Right ventricle myocardium superior (tissue), 1 donor: Measurements from ENCODE around the gene TAF11L3. TPM values are rescaled to one million over a fixed set of nuclear protein-coding genes. Genes with fewer than 3 reads are reported as not detected.
"Not testable (repeated sequence)": the region's sequence is repeated elsewhere in the genome, so short reads cannot be mapped to it uniquely, and the experiment has no call there.

Experiments
- ATAC-seq: fragments of 200-7000 bp; cut with Tn5 transposase; one replicate; pipeline ENCODE4 v1.9.1; 2020; ENCODE audit warnings: mild to moderate bottlenecking; ENCODE audit not compliant: poor library complexity
- DNase-seq: peaks from one replicate; pipeline ENCODE4 v3.0.0-alpha.2; 2020
- intact Hi-C: fragments of 100-400 bp; cut with DNase I; formaldehyde crosslinking; loops from one replicate; pipeline ENCODE4 v1.11.2; 2022
- long read RNA-seq: library from polyadenylated mRNA; unstranded; transcript quantifications from one replicate; pipeline ENCODE4 v2.0.0, GENCODE V29; 2021
- total RNA-seq: library from RNA; stranded (reverse); fragmentation: NEBNext Ultra II Directional; extraction: Animal tissue kit (Norgen Biotek cat#: 25700); gene quantifications from one replicate; pipeline ENCODE4 v1.2.1, GENCODE V29; 2021
- donor health status: DM: no; HTN: yes; CAD: no; lungs with severe emphysema.

Gene TAF11L3
- not detected for total RNA-seq
- long read RNA-seq, result 0 reads

DNA sequence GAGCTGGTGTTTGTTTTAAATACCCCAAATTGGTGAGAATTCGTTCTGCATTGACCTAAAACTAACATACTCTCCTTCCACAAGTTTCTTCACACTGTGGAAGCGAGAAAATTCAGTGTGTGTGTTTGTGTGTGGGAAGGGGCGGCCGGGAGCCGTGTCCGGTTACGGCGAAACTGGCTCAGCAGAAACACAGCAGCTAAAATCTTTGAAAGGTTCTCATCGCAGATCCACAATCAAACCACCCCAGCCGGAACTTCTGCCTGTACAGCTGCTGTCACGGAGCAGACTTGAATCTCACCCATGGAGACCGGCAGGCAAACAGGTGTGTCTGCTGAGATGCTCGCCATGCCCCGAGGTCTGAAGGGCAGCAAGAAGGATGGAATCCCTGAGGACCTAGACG is at the start of gene TAF11L3:
TAF11L3 (plus strand) TSS at position 301 of the 400 bp plus-strand sequence.
- DNase-seq, intact Hi-C loops, ATAC-seq: not testable (repeated sequence)

DNA sequence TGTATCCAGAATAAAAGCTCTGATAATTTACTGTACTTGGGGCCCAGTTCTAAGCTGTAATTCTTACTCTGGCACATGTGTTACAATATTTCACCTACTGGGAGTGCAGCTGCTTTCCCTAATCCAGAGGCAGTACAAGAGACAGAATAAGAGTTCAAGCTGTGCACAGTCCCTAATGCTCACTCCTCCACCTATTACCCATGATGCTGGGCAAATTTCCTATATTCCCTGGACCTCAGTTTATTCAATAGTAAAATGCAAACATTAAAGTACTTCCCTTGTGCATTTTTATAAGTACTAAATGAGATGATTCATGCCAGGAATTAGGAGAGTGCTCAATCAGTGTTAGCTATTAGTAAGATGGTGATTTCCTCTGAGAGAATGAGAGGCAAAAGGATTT is 48.1 kb upstream of the TAF11L3 start:
- intact Hi-C loops, result no loop called here
- no peak for ATAC-seq
- no peak for DNase-seq

DNA sequence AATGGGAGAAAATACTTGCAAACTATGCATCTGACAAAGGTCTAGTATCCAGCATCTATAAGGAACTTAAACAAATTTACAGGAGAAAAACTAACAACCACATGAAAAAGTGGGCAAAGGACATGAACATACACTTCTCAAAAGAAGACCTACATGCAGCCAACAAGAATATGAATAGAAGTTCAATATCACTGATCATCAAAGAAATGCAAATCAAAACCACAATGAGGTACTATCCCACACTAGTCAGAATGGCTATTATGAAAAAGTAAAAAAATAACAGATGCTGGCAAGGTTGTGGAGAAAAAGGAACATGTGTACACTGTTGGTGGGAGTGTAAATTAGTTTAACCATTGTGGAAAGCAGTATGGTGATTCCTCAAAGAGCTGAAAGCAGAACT is 43.1 kb upstream of the TAF11L3 start:
- ATAC-seq, intact Hi-C loops, DNase-seq: not testable (repeated sequence)

DNA sequence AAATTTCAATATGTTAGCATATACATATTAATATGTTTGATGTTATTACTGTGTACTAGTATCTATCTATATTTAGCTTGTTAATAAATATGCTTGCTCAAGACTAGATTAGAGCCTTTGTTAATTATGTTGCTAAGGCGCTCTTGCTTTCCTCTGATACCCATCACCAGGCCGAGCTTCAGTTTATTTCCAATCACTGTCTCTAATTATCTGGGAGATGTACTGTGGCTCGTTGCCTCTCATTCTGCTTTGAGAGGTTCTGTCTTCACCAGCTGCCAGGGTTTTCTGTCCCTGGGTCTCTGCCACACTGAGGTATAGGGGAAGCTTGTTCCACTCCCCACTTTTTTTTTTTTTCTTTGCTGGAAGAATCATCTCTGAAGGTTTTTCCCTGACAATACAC is 41.1 kb upstream of the TAF11L3 start:
- intact Hi-C loops, result no loop called here
- no peak for DNase-seq
- ATAC-seq, result no peak

DNA sequence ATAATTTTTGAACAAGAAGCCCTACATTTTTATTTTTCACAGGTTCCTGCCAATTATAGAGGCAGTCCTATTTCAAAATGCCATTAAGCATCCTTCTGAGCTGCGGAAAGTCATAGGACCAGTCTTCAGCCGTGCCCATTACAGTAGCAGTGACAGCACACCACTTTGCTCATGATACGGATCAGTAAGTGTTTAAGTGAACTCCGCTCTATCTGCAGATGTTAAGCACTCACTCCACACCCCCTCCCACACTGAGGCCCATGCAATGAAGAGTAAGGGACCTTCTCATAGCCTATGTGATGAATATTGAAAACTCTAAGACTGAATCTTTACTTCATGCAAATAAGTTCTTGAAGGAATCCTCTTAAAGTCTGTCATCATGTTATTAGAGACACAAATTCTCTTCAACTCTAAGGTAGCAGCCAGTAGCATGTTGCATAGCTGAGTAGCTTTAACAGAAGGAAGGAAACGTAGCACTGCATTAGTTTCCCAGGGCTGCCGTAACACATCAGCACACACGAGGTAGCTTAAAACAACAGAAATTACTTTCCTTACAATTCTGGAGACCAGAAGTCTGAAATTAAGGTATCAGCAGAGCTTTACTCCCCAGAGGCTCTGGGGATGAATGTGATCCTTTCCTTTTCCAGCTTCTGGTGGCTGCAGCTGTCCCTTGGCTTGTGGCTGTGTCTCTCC is 40.4 kb upstream of the TAF11L3 start:
- no peak for DNase-seq
- intact Hi-C loops, result no loop called here

DNA sequence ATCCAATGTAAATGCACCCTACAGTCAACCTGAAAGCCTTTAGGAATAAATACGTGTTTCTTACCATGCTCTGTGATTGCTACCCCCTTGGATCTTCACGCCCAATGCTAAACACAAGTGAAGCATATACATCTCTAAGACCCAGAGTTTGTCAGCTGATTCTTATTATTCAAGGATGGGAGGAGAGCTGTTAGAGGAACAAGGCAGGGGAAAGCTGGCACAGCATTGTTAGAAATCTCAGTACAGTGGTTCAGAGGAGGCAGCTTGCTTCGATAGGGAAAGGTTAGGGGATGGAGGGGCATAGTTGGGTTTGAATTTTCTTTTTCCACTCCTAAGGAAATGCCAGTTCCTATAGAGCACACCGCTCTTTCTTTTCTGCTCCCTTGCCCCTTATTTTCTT is 36.8 kb upstream of the TAF11L3 start:
- no peak for ATAC-seq

More for the DNA sequence above, 40.4 kb upstream of the TAF11L3 start:
- no peak for ATAC-seq

DNA sequence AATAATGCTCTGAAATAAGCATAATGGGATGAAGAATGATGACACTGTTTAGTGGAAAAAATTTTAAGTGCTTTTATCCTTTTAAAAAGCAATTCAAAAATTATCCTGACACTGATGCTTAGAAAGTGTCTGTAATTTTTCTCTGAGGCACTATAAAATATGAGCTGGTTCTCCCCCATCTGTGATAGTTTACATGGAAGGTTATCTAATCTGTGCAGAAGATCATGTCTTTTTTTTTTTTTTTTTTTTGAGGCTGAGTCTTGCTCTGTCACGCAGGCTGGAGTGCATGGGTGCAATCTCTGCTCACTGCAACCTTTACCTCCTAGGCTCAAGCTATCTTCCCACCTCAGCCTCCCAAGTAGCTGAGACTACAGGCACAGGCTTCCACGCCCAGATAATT is 35.4 kb upstream of the TAF11L3 start:
- DNase-seq (no peak), ATAC-seq (no peak)
- intact Hi-C loops, result no loop called here

More for the DNA sequence above, 36.8 kb upstream of the TAF11L3 start:
- intact Hi-C loops, result no loop called here
- DNase-seq, result no peak

DNA sequence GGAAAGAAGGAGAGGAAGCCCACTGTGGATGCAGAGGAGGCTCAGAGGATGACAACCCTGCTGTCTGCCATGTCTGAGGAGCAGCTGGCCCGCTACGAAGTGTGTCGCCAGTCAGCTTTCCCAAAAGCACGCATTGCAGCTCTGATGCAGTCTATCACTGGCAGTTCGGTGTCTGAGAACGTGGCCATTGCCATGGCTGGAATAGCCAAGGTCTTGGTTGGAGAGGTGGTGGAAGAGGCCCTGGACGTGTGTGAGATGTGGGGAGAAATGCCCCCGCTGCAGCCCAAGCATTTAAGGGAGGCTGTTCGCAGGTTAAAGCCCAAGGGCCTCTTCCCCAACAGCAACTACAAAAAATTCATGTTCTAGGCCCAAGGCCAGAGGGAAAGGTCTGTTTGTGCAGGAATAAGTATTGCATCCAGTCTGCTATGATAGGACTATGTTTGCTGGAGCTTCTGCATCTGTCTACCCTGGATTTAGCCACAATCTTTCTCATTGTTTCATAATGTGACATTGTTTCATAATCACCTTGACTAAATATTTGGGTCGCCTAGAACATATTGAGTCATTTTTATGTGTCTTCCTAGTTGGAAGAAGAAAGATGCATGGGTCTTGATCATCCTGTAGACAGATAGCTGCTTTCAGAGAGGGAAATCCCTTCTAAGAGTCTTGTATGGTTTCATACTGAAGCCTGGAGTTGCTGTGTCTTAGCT is 31.5 kb upstream of the TAF11L3 start:
- intact Hi-C loops, result not testable (repeated sequence)

DNA sequence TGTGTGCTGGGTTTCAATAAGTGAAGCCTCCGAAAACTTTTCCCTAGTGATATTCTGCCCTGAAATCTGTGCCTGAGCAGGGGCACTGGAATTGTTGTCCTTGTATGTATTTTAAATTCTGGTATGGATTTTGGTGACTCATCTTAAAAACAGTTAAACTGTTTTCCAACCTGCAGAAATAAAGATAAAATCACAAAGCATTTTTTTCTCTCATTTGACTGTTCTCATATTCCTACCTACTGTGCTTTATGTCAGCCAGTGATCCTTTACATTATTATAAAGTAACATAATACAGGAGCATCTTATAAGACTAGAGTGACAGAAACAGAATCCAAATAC is 31.0 kb upstream of the TAF11L3 start:
- DNase-seq, result no peak

More for the DNA sequence above, 31.5 kb upstream of the TAF11L3 start:
- ATAC-seq, DNase-seq: not testable (repeated sequence)

DNA sequence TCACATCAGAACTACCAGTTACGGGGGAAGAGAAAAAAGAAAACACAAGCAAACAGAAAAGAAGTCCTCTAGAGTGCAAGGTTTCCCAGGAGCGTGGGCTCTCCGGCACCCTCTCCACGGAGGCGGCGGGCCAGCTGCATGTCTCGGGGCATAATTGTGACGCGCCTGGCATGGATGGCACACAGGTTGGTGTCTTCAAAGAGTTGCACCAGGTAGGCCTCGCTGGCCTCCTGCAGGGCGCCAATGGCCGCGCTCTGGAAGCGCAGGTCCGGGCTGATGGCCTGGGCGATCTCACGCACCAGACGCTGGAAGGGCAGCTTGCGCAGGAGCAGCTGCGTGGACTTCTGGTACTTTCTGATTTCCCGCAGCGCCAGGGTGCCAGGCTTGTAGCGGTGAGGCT is 26.9 kb upstream of the TAF11L3 start:
- DNase-seq, intact Hi-C loops, ATAC-seq: not testable (repeated sequence)

More for the DNA sequence above, 31.0 kb upstream of the TAF11L3 start:
- no peak for ATAC-seq
- intact Hi-C loops, result no loop called here

DNA sequence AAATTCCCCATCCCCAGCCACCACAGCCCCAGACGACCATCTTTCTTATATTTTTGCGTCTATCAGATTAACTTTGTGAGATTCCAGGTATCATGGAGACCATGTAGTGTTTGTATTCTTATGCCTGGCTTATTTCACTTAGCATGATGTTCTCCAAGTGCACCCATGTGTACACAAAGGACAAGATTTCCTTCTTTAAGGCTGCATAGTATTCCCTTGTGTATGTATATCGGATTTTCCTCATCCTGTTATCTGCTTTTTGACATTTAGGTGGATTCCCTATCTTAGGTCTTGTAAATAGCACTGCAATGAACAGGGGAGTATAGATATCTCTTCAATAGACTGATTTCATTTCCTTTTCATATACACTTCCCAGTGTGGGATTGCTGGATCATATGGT is 25.4 kb upstream of the TAF11L3 start:
- no peak for DNase-seq

DNA sequence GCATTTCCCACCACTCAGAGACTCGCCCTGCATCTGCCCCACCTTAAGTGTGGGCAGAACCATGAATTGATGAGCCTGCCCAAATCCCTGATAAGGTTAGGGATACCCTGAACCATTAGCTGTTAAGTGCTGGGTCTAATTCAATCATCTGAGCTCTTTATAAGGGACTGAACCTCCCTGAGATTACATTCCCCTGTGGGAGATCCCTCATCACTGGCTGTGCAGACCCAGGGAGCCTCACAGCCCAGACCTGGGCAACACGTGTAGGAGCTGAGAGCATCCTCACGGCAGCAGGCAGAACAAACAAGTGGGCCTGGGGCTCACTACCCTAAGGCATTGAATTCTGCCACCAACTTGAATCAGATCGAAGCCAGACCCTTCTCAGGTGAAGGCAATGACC is 20.7 kb upstream of the TAF11L3 start:
- DNase-seq (no peak), ATAC-seq (no peak)
- intact Hi-C loops, result no loop called here

More for the DNA sequence above, 25.4 kb upstream of the TAF11L3 start:
- ATAC-seq, result no peak
- intact Hi-C loops, result no loop called here

DNA sequence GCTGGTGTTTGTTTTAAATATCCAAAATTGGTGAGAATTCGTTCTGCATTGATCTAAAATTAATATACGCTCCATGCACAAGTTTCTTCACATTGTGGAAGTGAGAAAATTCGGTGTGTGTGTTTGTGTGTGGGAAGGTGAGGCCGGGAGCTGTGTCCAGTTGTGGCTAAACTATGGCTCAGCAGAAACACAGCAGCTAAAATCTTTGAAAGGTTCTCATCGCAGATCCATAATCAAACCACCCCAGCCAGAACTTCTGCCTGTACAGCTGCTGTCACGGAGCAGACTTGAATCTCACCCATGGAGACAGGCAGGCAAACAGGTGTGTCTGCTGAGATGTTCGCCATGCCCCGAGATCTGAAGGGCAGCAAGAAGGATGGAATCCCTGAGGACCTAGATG is 20.2 kb upstream of the TAF11L3 start, which contains the start of gene TAF11L2:
TAF11L2 (plus strand) TSS at position 301 of the 400 bp plus-strand sequence.
- intact Hi-C loops, ATAC-seq, DNase-seq: not testable (repeated sequence)

DNA sequence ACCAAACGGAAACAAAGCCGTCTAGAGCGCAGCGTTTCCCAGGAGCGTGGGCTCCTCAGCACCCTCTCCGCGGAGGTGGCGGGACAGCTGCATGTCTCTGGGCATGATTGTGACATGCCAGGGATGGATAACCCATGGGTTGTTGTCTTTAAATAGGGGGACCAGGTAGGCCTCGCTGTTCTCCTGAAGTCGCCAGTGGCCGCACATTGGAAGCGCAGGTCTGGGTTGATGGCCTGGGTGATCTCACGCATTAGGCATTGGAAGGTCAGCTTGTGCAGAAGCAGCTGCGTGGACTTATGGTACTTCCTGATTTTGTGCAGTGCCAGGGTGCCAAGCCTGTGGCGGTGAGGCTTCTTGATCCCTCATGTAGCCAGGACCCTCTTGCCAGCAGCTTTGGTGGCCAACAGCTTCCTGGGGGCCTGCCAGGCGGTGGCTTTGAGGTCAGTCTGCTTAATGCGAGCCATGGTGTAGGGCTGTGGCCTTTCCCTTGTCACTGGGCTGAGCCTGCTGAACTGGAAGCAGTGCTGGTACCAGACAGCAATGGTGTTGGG is 6.3 kb upstream of the TAF11L3 start:
- intact Hi-C loops, result no loop called here
- no peak for ATAC-seq
- DNase-seq, result no peak

DNA sequence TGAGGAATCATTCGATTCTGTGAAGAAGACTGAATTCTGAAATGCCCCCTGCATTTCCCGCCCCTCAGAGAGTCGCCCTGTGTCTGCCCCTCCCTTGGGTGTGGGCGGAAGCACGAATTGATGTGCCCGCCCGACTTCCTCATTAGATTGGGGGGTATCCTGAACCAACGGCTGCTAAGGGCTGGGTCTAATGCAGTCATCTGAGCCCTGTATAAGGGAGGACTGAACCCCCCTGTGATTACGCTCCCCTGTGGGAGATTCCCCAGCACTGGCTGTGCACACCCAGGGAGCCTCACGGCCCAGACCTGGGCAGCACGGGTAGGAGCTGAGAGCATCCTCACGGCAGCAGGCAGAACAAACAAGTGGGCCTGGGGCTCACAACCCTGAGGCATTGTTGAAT is 641 bp upstream of the TAF11L3 start:
- intact Hi-C loops, DNase-seq, ATAC-seq: not testable (repeated sequence)

DNA sequence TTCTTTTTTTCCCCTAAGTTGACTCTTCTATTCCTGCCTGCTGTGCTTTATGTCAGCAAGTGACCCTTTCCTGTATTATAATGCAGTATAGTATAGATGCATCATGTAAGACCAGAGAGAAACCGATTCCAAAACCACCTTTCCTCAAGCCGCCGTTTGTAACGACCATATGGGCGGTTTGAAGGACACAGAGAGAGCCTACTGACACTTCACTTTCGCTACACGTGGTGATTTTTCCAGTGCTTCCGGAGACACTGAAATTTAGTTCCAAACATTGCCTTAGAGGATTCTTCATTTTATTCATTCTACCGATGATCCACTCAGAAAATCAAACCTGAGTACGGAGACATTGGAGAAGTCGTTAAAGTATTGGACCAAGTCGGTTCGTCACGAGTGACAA is 1.3 kb downstream of the TAF11L3 start:
- intact Hi-C loops, ATAC-seq, DNase-seq: not testable (repeated sequence)

DNA sequence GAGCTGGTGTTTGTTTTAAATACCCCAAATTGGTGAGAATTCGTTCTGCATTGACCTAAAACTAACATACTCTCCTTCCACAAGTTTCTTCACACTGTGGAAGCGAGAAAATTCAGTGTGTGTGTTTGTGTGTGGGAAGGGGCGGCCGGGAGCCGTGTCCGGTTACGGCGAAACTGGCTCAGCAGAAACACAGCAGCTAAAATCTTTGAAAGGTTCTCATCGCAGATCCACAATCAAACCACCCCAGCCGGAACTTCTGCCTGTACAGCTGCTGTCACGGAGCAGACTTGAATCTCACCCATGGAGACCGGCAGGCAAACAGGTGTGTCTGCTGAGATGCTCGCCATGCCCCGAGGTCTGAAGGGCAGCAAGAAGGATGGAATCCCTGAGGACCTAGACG is 3.3 kb downstream of the TAF11L3 start, which contains the start of gene TAF11L4:
TAF11L4 (plus strand) TSS at position 301 of the 400 bp plus-strand sequence.
- intact Hi-C loops, ATAC-seq, DNase-seq: not testable (repeated sequence)

DNA sequence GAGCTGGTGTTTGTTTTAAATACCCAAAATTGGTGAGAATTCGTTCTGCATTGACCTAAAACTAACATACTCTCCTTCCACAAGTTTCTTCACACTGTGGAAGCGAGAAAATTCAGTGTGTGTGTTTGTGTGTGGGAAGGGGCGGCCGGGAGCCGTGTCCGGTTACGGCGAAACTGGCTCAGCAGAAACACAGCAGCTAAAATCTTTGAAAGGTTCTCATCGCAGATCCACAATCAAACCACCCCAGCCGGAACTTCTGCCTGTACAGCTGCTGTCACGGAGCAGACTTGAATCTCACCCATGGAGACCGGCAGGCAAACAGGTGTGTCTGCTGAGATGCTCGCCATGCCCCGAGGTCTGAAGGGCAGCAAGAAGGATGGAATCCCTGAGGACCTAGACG is 6.8 kb downstream of the TAF11L3 start, which contains the start of gene TAF11L5:
TAF11L5 (plus strand) TSS at position 301 of the 400 bp plus-strand sequence.
- intact Hi-C loops, DNase-seq: not testable (repeated sequence)

DNA sequence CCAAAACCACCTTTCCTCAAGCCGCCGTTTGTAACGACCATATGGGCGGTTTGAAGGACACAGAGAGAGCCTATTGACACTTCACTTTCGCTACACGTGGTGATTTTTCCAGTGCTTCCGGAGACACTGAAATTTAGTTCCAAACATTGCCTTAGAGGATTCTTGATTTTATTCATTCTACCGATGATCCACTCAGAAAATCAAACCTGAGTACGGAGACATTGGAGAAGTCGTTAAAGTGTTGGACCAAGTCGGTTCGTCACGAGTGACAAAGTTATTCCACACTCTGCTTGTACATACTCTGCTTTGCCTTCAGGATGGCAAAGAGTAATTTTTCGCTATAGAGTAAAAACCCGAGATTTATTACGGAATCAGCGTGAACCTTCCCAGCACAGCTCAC is 8.3 kb downstream of the TAF11L3 start:
- ATAC-seq, intact Hi-C loops, DNase-seq: not testable (repeated sequence)

More for the DNA sequence above, 6.8 kb downstream of the TAF11L3 start, which contains the start of gene TAF11L5:
- not testable (repeated sequence) for ATAC-seq
